ENCODE measurements around the gene SPEM2. TPM values are rescaled to one million over a fixed set of nuclear protein-coding genes. Genes with fewer than 3 reads are reported as not detected.

SPEM2 gene
- total and polyA plus RNA-seq, 2 experiments from 2014 or later, result not detected

GRCh38 chr17:7410634-7411426 is 14.6 kb upstream of the SPEM2 start:
- H3K36me3 ChIP-seq (replicated peaks; ENCODE audit: insufficient read depth, low read depth), result no peaks in the 10 kb centered on the region
- H3K27me3 ChIP-seq, result no peaks in the 10 kb centered on the region
- H3K27ac ChIP-seq, result no peak overlapping the region
- TF ChIP-seq EZH2 (IDR thresholded peaks at IDR 0.05; ENCODE audit: borderline replicate concordance) (no peak), EZH2phosphoT487 (IDR thresholded peaks at IDR 0.05; ENCODE audit: low read depth, severe bottlenecking, unreplicated experiment) (no peak), CTCF (IDR thresholded peaks at IDR 0.05; ENCODE audit: poor library complexity) (no peak)
- no peak overlapping the region for H3K4me2 ChIP-seq
- no peaks in the 10 kb centered on the region for H3K9me3 ChIP-seq (ENCODE audit: low read depth)
- peaks cover under 1% of the 10 kb centered on the region for H3K79me2 ChIP-seq
- no peaks in the 10 kb centered on the region for H3K9me2 ChIP-seq (replicated peaks; ENCODE audit: insufficient read depth)
- H4K20me1 ChIP-seq (ENCODE audit: insufficient read depth, poor library complexity, severe bottlenecking), result no peaks in the 10 kb centered on the region
- no peak overlapping the region for H2AFZ ChIP-seq
- no peak for DNase-seq (ENCODE audit: low spot score)
- no peaks in the 10 kb centered on the region for H3K4me1 ChIP-seq (ENCODE audit: insufficient read depth)
- WGBS (ENCODE audit: low lambda C conversion rate, missing lambda C conversion rate), result 95% methylated on average over 23 of the region's 25 CpGs
- no peak overlapping the region for H3K4me3 ChIP-seq

- H4K20me1 ChIP-seq (ENCODE audit: insufficient read depth, poor library complexity, severe bottlenecking), result no peaks in the 10 kb centered on the region
- no peak overlapping the region for H3K4me3 ChIP-seq
- no peaks in the 10 kb centered on the region for H3K4me1 ChIP-seq (ENCODE audit: insufficient read depth)
- no peaks in the 10 kb centered on the region for H3K9me2 ChIP-seq (replicated peaks; ENCODE audit: insufficient read depth)
- H3K27ac ChIP-seq, result no peak overlapping the region
- H3K36me3 ChIP-seq (replicated peaks; ENCODE audit: insufficient read depth, low read depth), result no peaks in the 10 kb centered on the region
- H3K27me3 ChIP-seq, result no peaks in the 10 kb centered on the region
- no peaks in the 10 kb centered on the region for H3K9me3 ChIP-seq (ENCODE audit: low read depth)
- 91% methylated on average over 6 of the region's 8 CpGs for WGBS (ENCODE audit: low lambda C conversion rate, missing lambda C conversion rate)
- H2AFZ ChIP-seq, result no peak overlapping the region
- DNase-seq (ENCODE audit: low spot score), result no peak
- H3K79me2 ChIP-seq, result no peaks in the 10 kb centered on the region
- no peak overlapping the region for H3K4me2 ChIP-seq
- TF ChIP-seq CTCF (IDR thresholded peaks at IDR 0.05; ENCODE audit: poor library complexity) (no peak), EZH2phosphoT487 (IDR thresholded peaks at IDR 0.05; ENCODE audit: low read depth, severe bottlenecking, unreplicated experiment) (no peak), EZH2 (IDR thresholded peaks at IDR 0.05; ENCODE audit: borderline replicate concordance) (no peak)
Observed at GRCh38 chr17:7411427-7411750, 14.0 kb upstream of the SPEM2 start.

DNA sequence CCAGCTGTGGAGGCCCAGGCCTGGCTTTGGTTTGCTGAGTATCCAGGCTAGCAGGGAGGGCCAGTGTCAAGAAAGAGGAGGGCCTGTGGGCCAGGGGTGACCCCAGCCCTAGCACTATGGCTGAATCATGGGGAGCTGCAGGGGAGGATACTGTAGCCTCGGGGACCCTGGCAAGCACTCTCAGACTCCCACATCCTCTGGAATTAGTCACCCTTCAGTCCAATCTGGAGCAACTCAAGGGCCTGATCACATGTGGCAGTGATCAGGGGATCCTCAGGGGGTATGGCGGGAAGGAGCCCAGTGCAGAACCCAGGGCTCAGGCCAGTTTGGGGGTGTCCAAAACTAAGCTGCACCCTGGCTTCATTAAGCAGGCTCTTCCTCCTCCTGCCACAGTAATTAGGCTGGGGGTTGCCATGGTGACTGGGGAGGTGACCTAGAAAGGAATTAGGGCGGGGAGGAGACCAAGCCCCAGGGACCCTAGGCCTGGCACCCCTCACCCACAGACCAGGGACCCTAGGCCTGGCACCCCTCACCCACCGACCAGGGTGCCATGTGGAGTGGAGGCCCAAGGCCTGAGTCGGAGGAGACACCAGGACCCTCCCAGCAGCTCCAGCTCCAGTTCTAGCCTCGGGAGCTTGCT is 11.9 kb upstream of the SPEM2 start:
- Histone ChIP-seq H3K79me2 (no peaks in the 10 kb centered on the region), H2AFZ (no peak overlapping the region)

More for the DNA sequence above, 11.9 kb upstream of the SPEM2 start:
- Histone ChIP-seq H3K27me3 (no peaks in the 10 kb centered on the region), H3K27ac (no peak overlapping the region), H3K4me2 (no peak overlapping the region), H3K9me3 (ENCODE audit: low read depth) (no peaks in the 10 kb centered on the region), H3K4me1 (ENCODE audit: insufficient read depth) (no peaks in the 10 kb centered on the region), H3K4me3 (no peak overlapping the region), H3K9me2 (replicated peaks; ENCODE audit: insufficient read depth) (no peaks in the 10 kb centered on the region), H4K20me1 (ENCODE audit: insufficient read depth, poor library complexity, severe bottlenecking) (no peaks in the 10 kb centered on the region), H3K36me3 (replicated peaks; ENCODE audit: insufficient read depth, low read depth) (no peaks in the 10 kb centered on the region)
- DNase-seq (ENCODE audit: low spot score), result no peak
- 88% methylated on average over 6 of the region's 6 CpGs for WGBS (ENCODE audit: low lambda C conversion rate, missing lambda C conversion rate)
- TF ChIP-seq EZH2 (IDR thresholded peaks at IDR 0.05; ENCODE audit: borderline replicate concordance) (no peak), CTCF (IDR thresholded peaks at IDR 0.05; ENCODE audit: poor library complexity) (no peak), EZH2phosphoT487 (IDR thresholded peaks at IDR 0.05; ENCODE audit: low read depth, severe bottlenecking, unreplicated experiment) (no peak)
